Erythroblast (primary cell): ENCODE measurements around the gene KRT27.

Experiments
- DNase-seq, 2 experiments: peaks; one replicate each; lab custom pipeline; 2025; lab: John Stamatoyannopoulos, UW
- GATA1 ChIP-seq: IDR thresholded peaks from 2 replicates; pipeline ENCODE4 v1.6.1; 2011; ENCODE audit warnings: low read depth, mild to moderate bottlenecking, control low read depth, low read length, moderate library complexity
- POLR2A ChIP-seq: IDR thresholded peaks from 2 replicates; pipeline ENCODE4 v1.6.1; 2011; ENCODE audit warnings: mild to moderate bottlenecking, low read length

The KRT27 gene

DNA sequence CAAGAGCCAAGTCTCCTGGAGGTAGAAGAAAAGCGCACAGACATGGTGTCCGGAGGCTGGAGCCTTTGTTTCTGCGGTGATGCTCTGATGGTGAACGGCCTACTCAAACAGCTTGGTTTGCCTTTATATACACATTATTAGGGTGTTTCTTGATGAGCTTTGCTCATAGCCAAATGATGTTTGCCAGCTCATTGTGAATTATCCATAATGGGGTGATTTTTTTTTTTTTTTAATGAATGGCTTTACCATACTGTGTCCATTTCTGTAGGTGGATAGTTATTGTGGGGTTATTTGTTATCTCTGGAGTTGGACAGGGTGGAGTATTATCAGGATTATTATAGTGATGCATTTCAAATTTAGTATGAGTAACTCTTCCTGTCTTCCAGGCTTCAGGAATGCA, at the start of gene KRT27:
Gene KRT27 (minus strand): TSS at position 101 of the 400 bp plus-strand sequence. CDS start 57 bp downstream, at position 44.
- DNase-seq: no peak
- TF ChIP-seq GATA1: no peak
- TF ChIP-seq POLR2A: no peak

- TF ChIP-seq POLR2A (no peak), GATA1 (no peak)
- DNase-seq: no peak
Observed at GRCh38 chr17:40830085-40830776, 47.9 kb upstream of the KRT27 start.

- TF ChIP-seq POLR2A: no peak
- TF ChIP-seq GATA1: no peak
- DNase-seq: no peak
Observed at GRCh38 chr17:40828454-40829044, 46.2 kb upstream of the KRT27 start.

DNA sequence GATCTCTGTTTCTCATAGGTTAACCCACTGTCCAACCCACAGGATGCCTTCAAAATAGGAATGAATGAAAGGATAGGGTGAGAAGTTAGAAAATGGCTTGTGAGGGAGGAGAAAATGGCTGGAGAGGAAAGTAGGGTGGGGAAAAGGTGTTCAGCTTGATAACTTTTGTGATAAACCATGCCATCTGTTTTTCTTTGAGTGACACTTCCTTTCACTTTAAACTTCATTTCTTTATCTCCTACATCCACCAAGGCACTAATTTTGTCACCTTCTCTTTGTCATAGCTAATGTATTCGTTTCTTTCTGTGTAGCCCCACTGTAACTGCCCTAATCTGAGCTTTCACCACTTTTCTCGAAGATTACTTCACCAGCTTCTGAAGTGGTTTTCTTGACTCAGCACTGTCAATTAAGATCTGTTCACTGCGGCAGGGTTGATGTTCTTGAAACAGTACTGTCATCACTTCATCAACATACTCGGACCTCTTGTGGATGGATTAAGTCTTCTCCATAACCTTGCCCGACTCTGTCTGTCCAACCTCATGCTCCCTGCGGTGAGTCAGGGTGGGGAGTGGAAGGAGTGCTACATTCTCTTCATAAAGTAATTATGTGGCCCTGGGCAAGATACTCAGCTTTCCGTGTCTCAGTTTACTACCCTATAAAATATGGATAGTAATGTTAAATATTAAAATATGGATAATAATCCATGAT, 45.5 kb upstream of the KRT27 start:
- TF ChIP-seq GATA1: no peak
- no peak for TF ChIP-seq POLR2A
- peak; percentile 43 to 63 for DNase-seq

DNA sequence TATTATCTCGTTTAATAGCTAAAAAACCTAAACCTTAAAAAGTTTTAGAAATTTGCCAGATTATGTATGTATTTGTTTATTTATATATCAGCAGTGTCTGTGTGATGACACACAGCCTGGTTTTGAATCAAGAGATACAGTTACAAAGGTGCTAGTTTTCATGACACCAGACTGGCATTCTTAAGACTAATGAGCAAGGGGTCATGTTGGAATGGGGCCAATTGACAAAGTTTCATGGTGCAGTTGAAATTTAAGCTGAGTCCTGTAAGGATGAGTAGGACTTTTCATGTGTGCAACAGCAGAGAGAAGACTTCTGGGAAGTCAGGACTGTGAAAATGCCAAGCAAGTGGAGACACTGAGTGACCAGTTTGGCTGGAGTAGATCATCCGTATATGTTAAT, 43.2 kb upstream of the KRT27 start:
- TF ChIP-seq POLR2A (no peak), GATA1 (no peak)
- no peak for DNase-seq

GRCh38 chr17:40824015-40824832, 41.9 kb upstream of the KRT27 start:
- TF ChIP-seq POLR2A (no peak), GATA1 (no peak)

DNA sequence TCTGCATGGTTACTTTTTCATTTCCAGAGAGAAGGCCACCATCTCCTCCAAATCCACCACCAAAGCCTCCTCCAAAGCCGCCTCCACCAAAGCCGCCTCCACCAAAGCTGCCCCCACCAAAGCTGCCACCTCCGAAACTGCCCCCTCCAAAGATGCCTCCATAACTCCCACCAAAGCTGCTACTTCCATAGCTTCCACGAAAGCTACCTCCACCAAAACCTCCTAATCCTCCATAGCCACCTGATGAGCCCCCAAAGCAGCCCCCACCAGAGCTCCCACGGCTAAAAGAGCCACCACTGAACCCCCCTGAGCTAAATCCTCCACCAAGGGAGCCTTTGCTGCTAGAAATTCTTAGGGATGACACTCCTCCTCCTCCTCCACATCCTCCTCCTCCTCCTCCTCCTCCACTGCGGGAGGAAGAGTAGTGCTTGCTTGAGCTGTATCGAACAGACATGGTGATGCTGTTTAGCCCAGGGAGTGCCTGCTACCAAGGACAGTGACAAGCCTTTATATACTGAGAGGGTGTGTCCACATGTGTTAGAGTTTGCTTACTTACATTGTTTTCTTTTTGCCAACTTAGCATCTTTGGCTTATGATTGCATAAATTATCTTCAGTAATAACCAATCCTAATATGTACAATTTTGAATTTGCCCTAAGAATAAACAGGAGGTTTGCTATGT, 39.9 kb upstream of the KRT27 start, which contains the start of gene KRT10:
Gene KRT10 (minus strand): TSS at position 483 of the 681 bp plus-strand sequence. CDS start 29 bp downstream, at position 454.
- DNase-seq: no peak
- TF ChIP-seq GATA1 (no peak), POLR2A (no peak)

More at GRCh38 chr17:40824015-40824832, 41.9 kb upstream of the KRT27 start:
- no peak for DNase-seq

- DNase-seq: no peak
- no peak for TF ChIP-seq GATA1
- TF ChIP-seq POLR2A: no peak
Observed at GRCh38 chr17:40821536-40821935, 39.2 kb upstream of the KRT27 start.

DNA sequence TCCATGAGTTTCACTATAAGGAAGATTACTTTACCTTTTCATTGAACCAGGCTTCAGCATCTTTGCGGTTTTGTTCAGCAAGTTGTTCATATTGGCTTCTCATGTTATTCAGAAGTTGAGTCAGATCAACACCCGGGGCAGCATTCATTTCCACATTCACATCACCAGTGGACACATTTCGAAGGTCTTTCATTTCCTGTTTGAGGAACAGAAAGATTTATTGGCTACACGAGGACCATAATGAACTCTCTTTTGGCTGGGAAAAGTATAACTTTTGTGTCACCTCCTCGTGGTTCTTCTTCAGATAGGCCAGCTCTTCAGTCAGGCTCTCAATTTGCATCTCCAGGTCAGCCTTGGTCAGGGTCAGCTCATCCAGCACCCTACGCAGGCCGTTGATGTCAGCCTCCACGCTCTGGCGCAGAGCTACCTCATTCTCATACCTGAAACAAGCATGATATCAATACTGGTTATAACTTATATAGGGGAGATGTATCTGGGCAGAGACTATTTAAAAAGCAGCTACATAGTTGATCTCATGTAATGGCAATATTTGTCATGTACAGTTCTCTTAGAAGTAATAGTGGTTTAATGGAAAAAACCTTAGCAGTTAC, 38.0 kb upstream of the KRT27 start:
- DNase-seq: no peak

GRCh38 chr17:40819528-40820125, 37.3 kb upstream of the KRT27 start:
- TF ChIP-seq POLR2A (no peak), GATA1 (no peak)
- DNase-seq: peak; percentile 37 to 48

More for the DNA sequence above, 38.0 kb upstream of the KRT27 start:
- TF ChIP-seq POLR2A (no peak), GATA1 (no peak)

DNA sequence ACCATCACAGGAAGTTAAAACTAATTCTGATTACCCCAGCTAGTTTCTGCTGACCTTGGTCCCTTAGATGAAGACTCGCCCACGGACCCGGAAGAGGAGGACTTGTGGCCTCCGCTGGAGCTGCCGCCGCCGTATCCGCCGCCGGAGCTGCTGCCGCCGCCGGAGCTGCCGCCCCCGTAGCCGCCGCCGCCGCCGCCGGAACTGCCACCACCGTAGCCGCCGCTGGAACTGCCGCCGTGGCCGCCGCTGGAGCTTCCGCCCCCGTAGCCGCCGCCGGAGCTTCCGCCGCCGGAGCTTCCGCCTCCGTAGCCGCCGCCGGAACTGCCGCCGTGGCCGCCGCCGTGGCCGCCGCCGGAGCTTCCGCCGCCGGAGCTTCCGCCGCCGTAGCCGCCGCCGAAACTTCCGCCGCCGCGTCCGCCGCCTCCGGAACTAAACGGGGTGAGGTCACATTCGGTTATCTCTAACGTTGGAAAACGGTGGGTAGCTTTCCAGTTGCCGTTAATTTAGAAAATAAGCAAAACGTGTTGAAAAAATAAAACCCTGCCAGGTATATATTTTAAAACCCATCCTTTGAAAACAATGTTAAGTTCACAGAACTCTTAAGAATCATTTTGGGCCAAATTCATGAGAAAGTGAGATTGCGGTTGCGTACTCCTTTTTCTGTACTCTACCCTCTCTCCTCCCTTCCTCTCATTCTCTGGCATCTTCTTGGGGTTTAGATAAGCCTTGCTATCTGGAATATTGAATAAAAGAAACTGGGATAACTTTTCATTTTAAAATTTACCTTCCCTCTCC, 36.6 kb upstream of the KRT27 start:
- TF ChIP-seq GATA1: no peak
- peak; percentile 40 for TF ChIP-seq POLR2A
- peak; percentile 90 to 93 for DNase-seq

DNA sequence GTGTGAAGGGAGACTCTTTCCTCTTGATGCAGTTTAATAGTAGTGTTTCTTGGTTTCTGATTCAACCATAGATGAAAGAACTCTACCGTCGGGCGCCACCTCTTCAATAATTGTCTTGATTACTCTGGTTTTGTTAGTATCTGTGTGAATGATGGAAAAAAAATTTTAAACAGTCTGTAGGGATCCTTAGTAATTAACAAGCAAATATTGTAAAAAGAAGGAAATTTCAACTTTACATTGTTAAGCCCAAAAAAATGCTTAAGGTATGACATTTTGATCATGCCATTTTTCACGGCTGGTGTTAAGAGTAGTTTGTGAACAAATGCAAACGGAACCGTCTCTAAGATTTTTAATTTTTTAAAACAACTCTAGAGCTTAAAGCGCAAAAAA, 36.0 kb upstream of the KRT27 start:
- peak; percentile 26 to 52 for DNase-seq
- TF ChIP-seq POLR2A: no peak
- TF ChIP-seq GATA1: no peak
